Gastrocnemius medialis (tissue), 4 donors: ENCODE results near the gene STON1.

ENCODE experiments used
- POLR2A ChIP-seq, 2 donors: fragments of 450-650 bp; IDR thresholded peaks; one replicate each; pipeline ENCODE4 v1.6.1; 2017; ENCODE audit warnings: antibody characterized with exemption in 2 of 2, mild to moderate bottlenecking in 2 of 2, moderate library complexity in 2 of 2
- TF ChIP-seq, protein P1 (sequence below), 5 experiments: fragments of 450-650 bp in 3 of 5; fragments of 200-600 bp in 2 of 5; sonication (generic) in 2 of 5; IDR thresholded peaks in 4 of 5; conservative IDR thresholded peaks in 1 of 5; 1 replicate in 4 of 5; 2 replicates in 1 of 5; pipeline ENCODE4 v1.5.1; 2016 to 2019; ENCODE audit warnings: antibody characterized with exemption in 5 of 5, mild to moderate bottlenecking in 3 of 5, moderate library complexity in 3 of 5

DNA sequence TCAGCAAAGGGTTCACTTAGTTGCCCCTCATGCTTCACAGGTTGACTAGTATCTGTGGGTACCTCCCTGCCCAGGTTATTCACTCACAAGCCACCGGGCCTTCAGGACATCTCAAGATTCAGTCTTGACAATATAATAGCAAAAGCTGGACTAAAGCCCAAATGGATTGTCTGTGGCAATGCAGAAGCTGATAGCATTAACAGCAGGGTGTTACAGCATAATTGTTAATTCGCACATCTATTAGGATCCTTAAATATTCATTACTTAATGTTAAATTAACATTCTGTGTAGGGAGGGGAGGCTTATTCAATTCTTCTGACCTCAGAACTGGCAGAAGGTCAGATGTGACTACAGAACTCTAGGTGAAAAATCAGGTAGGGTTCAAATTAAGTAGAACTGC lies 67.5 kb downstream of the STON1 start:
- TF ChIP-seq, protein P1, sequence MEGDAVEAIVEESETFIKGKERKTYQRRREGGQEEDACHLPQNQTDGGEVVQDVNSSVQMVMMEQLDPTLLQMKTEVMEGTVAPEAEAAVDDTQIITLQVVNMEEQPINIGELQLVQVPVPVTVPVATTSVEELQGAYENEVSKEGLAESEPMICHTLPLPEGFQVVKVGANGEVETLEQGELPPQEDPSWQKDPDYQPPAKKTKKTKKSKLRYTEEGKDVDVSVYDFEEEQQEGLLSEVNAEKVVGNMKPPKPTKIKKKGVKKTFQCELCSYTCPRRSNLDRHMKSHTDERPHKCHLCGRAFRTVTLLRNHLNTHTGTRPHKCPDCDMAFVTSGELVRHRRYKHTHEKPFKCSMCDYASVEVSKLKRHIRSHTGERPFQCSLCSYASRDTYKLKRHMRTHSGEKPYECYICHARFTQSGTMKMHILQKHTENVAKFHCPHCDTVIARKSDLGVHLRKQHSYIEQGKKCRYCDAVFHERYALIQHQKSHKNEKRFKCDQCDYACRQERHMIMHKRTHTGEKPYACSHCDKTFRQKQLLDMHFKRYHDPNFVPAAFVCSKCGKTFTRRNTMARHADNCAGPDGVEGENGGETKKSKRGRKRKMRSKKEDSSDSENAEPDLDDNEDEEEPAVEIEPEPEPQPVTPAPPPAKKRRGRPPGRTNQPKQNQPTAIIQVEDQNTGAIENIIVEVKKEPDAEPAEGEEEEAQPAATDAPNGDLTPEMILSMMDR (IDR thresholded peaks at IDR 0.05 in 4 of 5, conservative IDR thresholded peaks at IDR 0.05 in 1 of 5), result no peak
- no peak for TF ChIP-seq POLR2A (IDR thresholded peaks at IDR 0.05)
